Fibroblast of mammary gland (primary cell): ENCODE results near the gene EML3.
A peak's percentile ranks its signal among the peaks of the same experiment; 100 is the strongest.
"Not testable (repeated sequence)": the region's sequence is repeated elsewhere in the genome, so short reads cannot be mapped to it uniquely, and the experiment has no call there.

Source experiments
- DNase-seq: peaks from one replicate; pipeline ENCODE4 v3.0.0-alpha.2; 2010; ENCODE audit warnings: low read depth
- H3K4me3 ChIP-seq: 2 replicates; pipeline ENCODE4 v1.5.1; 2011; ENCODE audit warnings: low read depth, mild to moderate bottlenecking, low read length, moderate library complexity; ENCODE audit not compliant: control insufficient read depth
- CTCF ChIP-seq: conservative IDR thresholded peaks from 2 replicates; pipeline ENCODE4 v1.5.1; 2011; ENCODE audit warnings: low read depth, low read length, inconsistent platforms; ENCODE audit not compliant: control insufficient read depth, insufficient read depth

Gene EML3

GRCh38 chr11:62591448-62592145 is 21.0 kb downstream of the EML3 start, which contains the start of gene TUT1:
TSS of gene TUT1 (minus strand) at chr11:62591523. CDS start at chr11:62591485, 38 bp downstream.
- H3K4me3 ChIP-seq: peak within 1 kb of the TSS; percentile 65
- DNase-seq: peak; percentile 99
- no peak for TF ChIP-seq CTCF

- peak; percentile 22 for TF ChIP-seq CTCF
- DNase-seq: peak; percentile 42
- no peak overlapping the region for H3K4me3 ChIP-seq
Observed at GRCh38 chr11:62588966-62589637, 23.5 kb downstream of the EML3 start.

GRCh38 chr11:62585356-62585755 is 27.2 kb downstream of the EML3 start:
- not testable (repeated sequence) for H3K4me3 ChIP-seq, DNase-seq

GRCh38 chr11:62581735-62582134 is 30.8 kb downstream of the EML3 start:
- not testable (repeated sequence) for DNase-seq, H3K4me3 ChIP-seq

GRCh38 chr11:62580959-62581715 is 31.4 kb downstream of the EML3 start:
- no peak overlapping the region for H3K4me3 ChIP-seq
- DNase-seq: no peak
- TF ChIP-seq CTCF: no peak

- H3K4me3 ChIP-seq: no peak overlapping the region
- TF ChIP-seq CTCF: no peak
- DNase-seq: no peak
Observed at GRCh38 chr11:62579252-62579651, 33.3 kb downstream of the EML3 start.

- no peak for DNase-seq
- H3K4me3 ChIP-seq: no peak overlapping the region
- no peak for TF ChIP-seq CTCF
Observed at GRCh38 chr11:62578541-62578940, 34.0 kb downstream of the EML3 start.
